Mammary epithelial cell (primary cell): ENCODE results near the gene EP300.

Source experiments
- CTCF ChIP-seq, 2 donors: IDR thresholded peaks in 1 of 2; conservative IDR thresholded peaks in 1 of 2; 2 replicates each; pipeline ENCODE4 v1.5.1; 2011 to 2012; ENCODE audit warnings: inconsistent platforms in 2 of 2, low read length in 2 of 2, mild to moderate bottlenecking in 2 of 2, control low read depth in 1 of 2, low read depth in 1 of 2; ENCODE audit not compliant: insufficient read depth in 1 of 2; ENCODE audit errors: extremely low read depth in 1 of 2
- EZH2 ChIP-seq: IDR thresholded peaks from 2 replicates; pipeline ENCODE4 v1.6.1; 2012; ENCODE audit warnings: low read length, inconsistent platforms, borderline replicate concordance

GRCh38 chr22:41201141-41201540 lies 108.7 kb downstream of the EP300 start:
- TF ChIP-seq CTCF (conservative IDR thresholded peaks at IDR 0.05 in 1 of 2, IDR thresholded peaks at IDR 0.05 in 1 of 2; ENCODE audit: extremely low read depth in 1 of 2, insufficient read depth in 1 of 2, low read depth in 1 of 2, low read length in 2 of 2) (no peak), EZH2 (no peak)
